GM10266 (cell line): ENCODE data around the gene SH3GL2.

Source experiments
- DNase-seq: peaks from one replicate; pipeline ENCODE4 v3.0.0; 2012; ENCODE audit errors: extremely low spot score
- TF ChIP-seq, protein P1 (sequence below): IDR thresholded peaks from 2 replicates; pipeline ENCODE4 v1.5.1; 2012; ENCODE audit warnings: mild to moderate bottlenecking, low read depth; ENCODE audit not compliant: control insufficient read depth, insufficient read depth; ENCODE audit errors: missing control alignments

Gene SH3GL2

DNA sequence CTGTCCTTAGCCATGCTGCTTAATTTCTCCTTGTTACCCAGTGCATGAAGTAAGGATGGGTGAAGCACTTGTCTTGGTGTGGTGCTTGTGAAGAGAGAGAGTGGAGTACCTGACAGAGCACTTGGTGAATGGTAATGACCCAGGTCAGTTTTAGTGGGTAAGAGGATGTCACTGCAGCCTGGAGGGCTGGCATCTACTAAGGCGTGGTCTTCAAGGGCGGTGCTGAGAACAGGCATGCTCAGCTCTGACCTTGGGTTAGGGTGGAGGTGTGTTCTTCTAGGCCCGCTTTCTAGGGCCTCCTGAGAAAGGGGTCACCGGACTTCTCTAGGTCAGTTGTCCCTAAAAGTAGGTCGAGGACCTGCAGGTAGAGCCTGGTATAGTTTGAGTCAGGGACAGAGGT, 25.7 kb downstream of the SH3GL2 start:
- no peak for DNase-seq
- TF ChIP-seq, protein P1, sequence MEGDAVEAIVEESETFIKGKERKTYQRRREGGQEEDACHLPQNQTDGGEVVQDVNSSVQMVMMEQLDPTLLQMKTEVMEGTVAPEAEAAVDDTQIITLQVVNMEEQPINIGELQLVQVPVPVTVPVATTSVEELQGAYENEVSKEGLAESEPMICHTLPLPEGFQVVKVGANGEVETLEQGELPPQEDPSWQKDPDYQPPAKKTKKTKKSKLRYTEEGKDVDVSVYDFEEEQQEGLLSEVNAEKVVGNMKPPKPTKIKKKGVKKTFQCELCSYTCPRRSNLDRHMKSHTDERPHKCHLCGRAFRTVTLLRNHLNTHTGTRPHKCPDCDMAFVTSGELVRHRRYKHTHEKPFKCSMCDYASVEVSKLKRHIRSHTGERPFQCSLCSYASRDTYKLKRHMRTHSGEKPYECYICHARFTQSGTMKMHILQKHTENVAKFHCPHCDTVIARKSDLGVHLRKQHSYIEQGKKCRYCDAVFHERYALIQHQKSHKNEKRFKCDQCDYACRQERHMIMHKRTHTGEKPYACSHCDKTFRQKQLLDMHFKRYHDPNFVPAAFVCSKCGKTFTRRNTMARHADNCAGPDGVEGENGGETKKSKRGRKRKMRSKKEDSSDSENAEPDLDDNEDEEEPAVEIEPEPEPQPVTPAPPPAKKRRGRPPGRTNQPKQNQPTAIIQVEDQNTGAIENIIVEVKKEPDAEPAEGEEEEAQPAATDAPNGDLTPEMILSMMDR, result no peak

DNA sequence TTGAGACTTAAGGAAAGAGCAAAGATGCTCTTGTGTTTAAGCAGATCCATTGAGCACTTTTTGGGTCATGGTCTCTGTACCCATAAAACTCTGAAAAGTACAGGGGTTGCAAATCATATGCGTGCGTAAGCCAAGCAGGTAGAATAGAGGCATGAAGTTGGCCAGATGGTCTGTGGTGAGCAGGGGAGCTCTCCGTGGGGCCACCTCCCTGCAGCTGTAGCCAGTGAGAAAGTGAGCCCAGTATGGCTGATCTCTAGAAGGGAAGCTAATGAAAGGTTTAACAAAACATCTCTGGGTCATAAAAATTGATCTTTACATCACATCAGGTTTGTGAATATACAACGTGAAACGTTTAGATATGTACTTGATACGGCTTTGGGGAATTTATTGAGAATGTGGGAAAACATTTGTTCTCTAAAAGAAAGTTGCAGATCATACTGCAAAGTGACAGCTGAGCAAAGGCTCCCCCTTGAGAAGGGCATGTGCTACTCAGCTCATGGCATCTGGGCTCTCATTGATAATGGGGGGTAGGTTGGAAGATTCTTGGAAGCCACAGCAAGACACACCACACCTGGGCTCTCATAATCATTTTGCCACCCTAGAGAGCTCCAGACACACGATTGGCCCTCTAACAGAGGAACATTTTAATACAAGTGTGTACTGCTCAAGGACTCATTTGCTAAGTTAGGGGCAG, 30.6 kb downstream of the SH3GL2 start:
- DNase-seq, result no peak
- TF ChIP-seq, protein P1, result no peak

DNA sequence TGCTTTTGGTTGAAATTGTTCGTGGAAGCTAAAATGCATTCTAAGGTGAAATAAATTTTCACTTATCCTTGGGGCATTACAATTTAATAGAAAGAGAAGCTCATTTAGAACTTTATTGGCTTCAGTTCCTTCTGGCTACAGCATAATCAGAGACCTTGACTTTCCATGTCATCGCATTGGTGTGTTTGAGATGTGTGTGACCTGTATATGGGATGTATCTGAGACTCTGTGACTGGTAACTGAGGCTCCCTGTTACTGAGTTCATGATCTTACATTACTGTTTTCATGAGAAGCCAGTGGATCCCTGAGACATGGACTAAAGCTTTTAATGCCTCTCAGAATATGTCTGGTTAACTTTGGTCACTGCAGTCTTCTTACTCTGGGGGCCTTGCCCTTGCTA, 32.5 kb downstream of the SH3GL2 start:
- DNase-seq, result no peak
- TF ChIP-seq, protein P1, result no peak

DNA sequence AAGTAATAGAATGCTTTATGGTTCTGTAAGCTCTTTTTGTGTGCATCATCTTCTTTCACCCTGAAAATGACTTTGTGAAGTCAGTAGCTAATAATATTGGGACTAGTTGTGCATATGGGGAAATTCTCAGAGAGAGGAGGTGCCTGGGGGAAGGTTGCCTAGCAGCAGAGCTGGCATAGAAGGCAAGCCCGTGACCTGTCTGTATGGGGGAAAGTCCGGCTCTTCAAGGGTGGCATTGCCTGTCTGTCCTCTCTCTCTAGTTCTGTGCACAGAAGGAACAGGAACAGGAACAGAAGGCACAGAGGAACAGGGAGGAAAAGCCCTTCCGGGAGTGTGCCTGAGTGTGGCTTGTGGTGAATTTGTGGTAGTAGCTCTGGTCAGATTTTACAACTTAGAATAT, 33.1 kb downstream of the SH3GL2 start:
- no peak for DNase-seq

DNA sequence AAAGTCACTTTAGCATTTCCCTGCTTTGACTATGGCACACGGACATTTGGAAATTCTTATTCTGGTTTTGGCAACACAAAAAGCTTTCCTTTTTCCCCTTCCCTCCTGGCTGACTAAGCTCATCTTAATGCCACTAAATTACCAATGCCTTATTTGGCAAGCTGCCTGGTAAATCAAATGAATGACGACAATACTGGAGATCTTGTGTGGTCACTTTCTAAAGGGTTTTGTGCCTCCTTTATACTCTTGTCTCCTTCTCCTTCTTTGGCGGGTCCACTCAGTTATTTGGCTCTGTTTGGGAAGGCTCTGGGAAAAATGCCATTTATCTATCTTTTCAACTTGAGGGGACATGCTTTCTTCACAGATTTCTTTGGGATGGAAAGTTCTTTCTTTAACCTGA, 34.9 kb downstream of the SH3GL2 start:
- DNase-seq, result no peak
- TF ChIP-seq, protein P1, result no peak

More for the DNA sequence above, 33.1 kb downstream of the SH3GL2 start:
- TF ChIP-seq, protein P1, result no peak

DNA sequence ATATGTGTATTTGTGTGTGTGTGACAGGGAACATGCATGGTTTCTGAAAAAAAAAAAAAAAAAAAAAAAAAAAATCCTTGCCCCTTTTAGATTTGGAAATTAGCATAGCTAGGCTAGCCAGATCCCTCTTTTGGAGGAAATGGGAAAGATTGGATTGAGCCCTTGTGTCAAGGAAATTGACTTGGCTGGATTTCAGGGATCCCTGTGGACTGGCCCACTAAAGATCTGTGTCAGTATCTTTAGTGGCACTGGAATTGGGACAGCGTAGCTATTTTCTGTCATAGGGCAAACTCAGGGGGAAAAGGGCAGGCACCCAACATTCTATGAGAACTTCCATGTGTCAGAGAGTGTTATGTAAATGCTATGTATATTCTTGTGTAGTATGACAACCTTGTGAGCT, 35.4 kb downstream of the SH3GL2 start:
- TF ChIP-seq, protein P1, result no peak

DNA sequence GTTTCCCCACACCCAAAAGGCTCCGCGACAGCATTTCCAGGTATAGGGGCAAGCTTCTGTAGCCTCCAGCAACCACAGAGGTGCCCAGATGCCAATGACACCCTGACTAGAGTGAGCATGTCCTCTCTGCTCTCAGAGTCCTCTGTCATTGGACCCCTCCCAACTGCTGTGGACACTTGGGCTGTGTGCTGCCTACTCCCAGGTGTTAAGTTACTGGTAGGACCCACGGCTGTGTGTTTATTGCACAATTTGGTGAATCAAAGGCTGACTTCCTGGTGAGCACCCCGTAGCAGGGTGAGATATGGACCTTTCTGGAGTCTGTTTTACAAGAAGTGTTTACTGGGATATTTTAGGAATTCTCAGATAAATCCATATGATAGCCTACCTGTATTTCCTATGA, 36.0 kb downstream of the SH3GL2 start:
- DNase-seq, result no peak
- TF ChIP-seq, protein P1, result no peak

More for the DNA sequence above, 35.4 kb downstream of the SH3GL2 start:
- DNase-seq, result no peak
